Endothelial cell of umbilical vein (primary cell): Measurements from ENCODE around the gene PLXNA1.

Experiments used
- CTCF ChIP-seq, 2 donors: IDR thresholded peaks; 1 replicate in 1 of 2; 2 replicates in 1 of 2; pipeline ENCODE4 v1.5.1; 2011; ENCODE audit warnings: low read length in 2 of 2, mild to moderate bottlenecking in 2 of 2, moderate library complexity in 2 of 2, control low read depth in 1 of 2, inconsistent platforms in 1 of 2, low read depth in 1 of 2; ENCODE audit not compliant: insufficient read depth in 1 of 2; ENCODE audit errors: extremely low read depth in 1 of 2
- EZH2 ChIP-seq: IDR thresholded peaks from 2 replicates; pipeline ENCODE4 v1.6.1; 2012; ENCODE audit warnings: borderline replicate concordance, low read depth, mild to moderate bottlenecking, moderate library complexity, low read length, inconsistent platforms; ENCODE audit not compliant: severe bottlenecking
- FOS ChIP-seq: IDR thresholded peaks from 2 replicates; pipeline ENCODE4 v1.6.1; 2011; ENCODE audit warnings: mild to moderate bottlenecking, low read length, moderate library complexity, borderline replicate concordance; ENCODE audit not compliant: insufficient read depth
- GATA2 ChIP-seq: IDR thresholded peaks from 2 replicates; pipeline ENCODE4 v1.7.0; 2011; ENCODE audit warnings: low read depth, mild to moderate bottlenecking, moderate library complexity, mixed read lengths, low read length; ENCODE audit not compliant: insufficient read length, insufficient read depth
- MYC ChIP-seq: IDR thresholded peaks from one replicate; pipeline ENCODE4 v1.6.1; 2011; ENCODE audit warnings: mild to moderate bottlenecking, low read depth, low read length
- POLR2A ChIP-seq: IDR thresholded peaks from 2 replicates; pipeline ENCODE4 v1.6.1; 2012; ENCODE audit warnings: low read depth, mild to moderate bottlenecking, control low read depth, low read length
- POLR2AphosphoS5 ChIP-seq: IDR thresholded peaks from 2 replicates; pipeline ENCODE4 v1.6.1; 2012; ENCODE audit warnings: low read depth, mild to moderate bottlenecking, control low read depth, low read length, moderate library complexity; ENCODE audit not compliant: insufficient read depth
- TF ChIP-seq, protein P1 (sequence below): IDR thresholded peaks from 2 replicates; pipeline ENCODE4 v1.6.1; 2011; ENCODE audit not compliant: insufficient read depth, insufficient read length

- TF ChIP-seq POLR2AphosphoS5 (no peak), POLR2A (no peak), CTCF (IDR thresholded peaks at IDR 0.05; ENCODE audit: extremely low read depth in 1 of 2, insufficient read depth in 1 of 2, low read depth in 1 of 2, low read length in 2 of 2) (no peak), MYC (no peak), EZH2 (no peak), FOS (no peak), GATA2 (no peak)
- TF ChIP-seq, protein P1, sequence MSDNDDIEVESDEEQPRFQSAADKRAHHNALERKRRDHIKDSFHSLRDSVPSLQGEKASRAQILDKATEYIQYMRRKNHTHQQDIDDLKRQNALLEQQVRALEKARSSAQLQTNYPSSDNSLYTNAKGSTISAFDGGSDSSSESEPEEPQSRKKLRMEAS = no peak
These were observed 3.1 kb downstream of the PLXNA1 start for GRCh38 chr3:126986001-126986400.
